OCI-LY7 (cell line): ENCODE data around the gene STON2.

Experiments used
- EZH2phosphoT487 ChIP-seq: fragments of 200-600 bp; sonication (generic); IDR thresholded peaks from 2 replicates; pipeline ENCODE4 v1.6.1; 2018; ENCODE audit warnings: low read depth, borderline replicate concordance, mild to moderate bottlenecking, mixed run types, antibody characterized with exemption, low read length, moderate library complexity, mixed read lengths
- TF ChIP-seq, protein P1 (sequence below): fragments of 200-600 bp; sonication (generic); conservative IDR thresholded peaks from 2 replicates; pipeline ENCODE4 v1.5.1; 2014; ENCODE audit warnings: mild to moderate bottlenecking, antibody characterized with exemption, low read length, moderate library complexity, mixed read lengths

DNA sequence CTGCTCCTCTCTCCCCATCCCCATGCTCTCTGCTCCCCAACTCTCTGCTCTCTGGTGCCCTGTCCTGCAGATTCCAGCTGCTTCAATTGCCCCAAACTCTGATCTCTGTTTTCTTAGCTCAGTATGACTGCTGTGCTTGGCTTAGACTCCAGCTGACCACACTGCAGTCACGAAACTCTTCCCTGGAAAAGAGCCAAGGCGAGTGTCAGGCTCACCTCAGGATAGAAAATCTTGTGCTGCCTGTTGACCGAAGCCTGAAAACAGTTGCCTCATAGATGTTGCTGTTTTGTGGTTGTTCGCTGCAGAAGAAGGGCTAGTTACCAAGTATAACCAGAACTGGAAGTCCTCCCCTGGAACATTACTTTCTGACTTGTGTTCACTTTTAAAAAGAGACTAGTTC, 6.7 kb upstream of the STON2 start:
- TF ChIP-seq, protein P1, sequence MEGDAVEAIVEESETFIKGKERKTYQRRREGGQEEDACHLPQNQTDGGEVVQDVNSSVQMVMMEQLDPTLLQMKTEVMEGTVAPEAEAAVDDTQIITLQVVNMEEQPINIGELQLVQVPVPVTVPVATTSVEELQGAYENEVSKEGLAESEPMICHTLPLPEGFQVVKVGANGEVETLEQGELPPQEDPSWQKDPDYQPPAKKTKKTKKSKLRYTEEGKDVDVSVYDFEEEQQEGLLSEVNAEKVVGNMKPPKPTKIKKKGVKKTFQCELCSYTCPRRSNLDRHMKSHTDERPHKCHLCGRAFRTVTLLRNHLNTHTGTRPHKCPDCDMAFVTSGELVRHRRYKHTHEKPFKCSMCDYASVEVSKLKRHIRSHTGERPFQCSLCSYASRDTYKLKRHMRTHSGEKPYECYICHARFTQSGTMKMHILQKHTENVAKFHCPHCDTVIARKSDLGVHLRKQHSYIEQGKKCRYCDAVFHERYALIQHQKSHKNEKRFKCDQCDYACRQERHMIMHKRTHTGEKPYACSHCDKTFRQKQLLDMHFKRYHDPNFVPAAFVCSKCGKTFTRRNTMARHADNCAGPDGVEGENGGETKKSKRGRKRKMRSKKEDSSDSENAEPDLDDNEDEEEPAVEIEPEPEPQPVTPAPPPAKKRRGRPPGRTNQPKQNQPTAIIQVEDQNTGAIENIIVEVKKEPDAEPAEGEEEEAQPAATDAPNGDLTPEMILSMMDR, result no peak
- no peak for TF ChIP-seq EZH2phosphoT487
